Measurements from ENCODE around the gene RPUSD1. TPM values are rescaled to one million over a fixed set of nuclear protein-coding genes. Genes with fewer than 3 reads are reported as not detected.

RPUSD1 gene
- total RNA-seq, 1 experiment from 2014 or later, result 48.6 TPM

GRCh38 chr16:772959-773358, 15.2 kb downstream of the RPUSD1 start:
- Histone ChIP-seq H2AK5ac (ENCODE audit: insufficient read length, low read length) (no peak overlapping the region), H3K23me2 (ENCODE audit: insufficient read length, low read depth, low read length, poor library complexity, severe bottlenecking) (no peaks in the 10 kb centered on the region), H3K4ac (ENCODE audit: low read depth, low read length) (no peak overlapping the region), H2BK120ac (ENCODE audit: low read depth, low read length, poor library complexity, severe bottlenecking) (no peak overlapping the region), H3K4me2 (ENCODE audit: insufficient read depth, insufficient read length, low read length) (no peak overlapping the region), H2AFZ (ENCODE audit: low read length) (no peak overlapping the region), H3K56ac (ENCODE audit: insufficient read length, low read depth, low read length) (no peak overlapping the region), H4K91ac (ENCODE audit: insufficient read length, low read depth, low read length) (no peak overlapping the region), H4K8ac (replicated peaks; ENCODE audit: insufficient read length, low read depth, low read length) (no peak overlapping the region), H3K18ac (ENCODE audit: insufficient read length, low read depth, low read length) (no peak overlapping the region), H3T11ph (ENCODE audit: low read length) (no peak overlapping the region), H3K79me1 (ENCODE audit: insufficient read depth, low read depth, low read length, poor library complexity, severe bottlenecking) (no peaks in the 10 kb centered on the region), H3K27ac (ENCODE audit: insufficient read length, low read depth, low read length) (no peak overlapping the region), H2BK12ac (ENCODE audit: insufficient read length, low read depth, low read length) (no peak overlapping the region), H2BK15ac (ENCODE audit: low read depth, low read length) (no peak overlapping the region), H3K27me3 (ENCODE audit: insufficient read depth, low read length) (no peaks in the 10 kb centered on the region), H4K20me1 (ENCODE audit: control insufficient read depth, insufficient read depth, insufficient read length) (no peaks in the 10 kb centered on the region), H2BK5ac (ENCODE audit: insufficient read length, low read length) (no peak overlapping the region), H3K23ac (ENCODE audit: insufficient read length, low read depth, low read length) (no peak overlapping the region), H3K4me1 (ENCODE audit: insufficient read depth, low read length) (no peaks in the 10 kb centered on the region), H3K9ac (ENCODE audit: extremely low read depth, insufficient read length, low read length) (no peak overlapping the region), H2BK20ac (ENCODE audit: low read depth, low read length, poor library complexity, severe bottlenecking) (no peak overlapping the region), H4K5ac (ENCODE audit: insufficient read length, low read depth, low read length) (no peak overlapping the region), H3K9me3 (ENCODE audit: control insufficient read depth, low read depth, low read length) (no peaks in the 10 kb centered on the region), H3K14ac (ENCODE audit: insufficient read depth, low read length) (no peak overlapping the region), H3K79me2 (ENCODE audit: insufficient read depth, low read length) (no peaks in the 10 kb centered on the region)
- no peaks in the 10 kb centered on the region; a peak in 1 of 5 replicates for H3K9me3 Mint-ChIP-seq
- no peaks in the 10 kb centered on the region for H3K36me3 Mint-ChIP-seq (ENCODE audit: insufficient read depth in 1 of 3, low read depth in 3 of 3)
- no peak for TF ChIP-seq CTCF (conservative IDR thresholded peaks at IDR 0.05)
- H3K4me1 Mint-ChIP-seq, result peaks cover 0 to 2% of the 10 kb centered on the region in 2 experiments; a peak in 1 of 4 replicates
- H3K4me3 Mint-ChIP-seq, result no peak overlapping the region
- no CpG with 5 or more reads among the region's 18 CpGs for WGBS (ENCODE audit: extremely low coverage, insufficient read length, low lambda C conversion rate)
- peaks cover 18% of the 10 kb centered on the region for H3K27me3 Mint-ChIP-seq (ENCODE audit: low read depth)
- H3K27ac Mint-ChIP-seq, result no peak overlapping the region
- no peak for DNase-seq

Measured in H9 (cell line).